ENCODE results near the gene TOR1A.

- no peak for TF ChIP-seq CTCF (IDR thresholded peaks at IDR 0.05)
- no peak for TF ChIP-seq POLR2A (IDR thresholded peaks at IDR 0.05)
Measured at GRCh38 chr9:129806061-129806460, 17.9 kb downstream of the TOR1A start.

All from lower leg skin (tissue), 3 donors.